Measurements from ENCODE around the gene PAFAH2.
A peak's percentile ranks its signal among the peaks of the same experiment; 100 is the strongest.

PAFAH2 gene

GRCh38 chr1:25997828-25998761 lies at the start of gene PAFAH2:
Gene PAFAH2, minus strand, starts transcription at chr1:25998063. Its CDS starts 7,247 bp downstream, at chr1:25990816.
- DNase-seq: peak; percentile 96

GRCh38 chr1:26047278-26047874 lies 49.5 kb upstream of the PAFAH2 start:
- DNase-seq: no peak

GRCh38 chr1:26046246-26047095 lies 48.6 kb upstream of the PAFAH2 start:
- no peak for DNase-seq

GRCh38 chr1:26045722-26046245 lies 47.9 kb upstream of the PAFAH2 start, which contains the start of gene SLC30A2:
Gene SLC30A2, minus strand, starts transcription at chr1:26046118. Its CDS starts 222 bp downstream, at chr1:26045896.
- no peak for DNase-seq

GRCh38 chr1:26044971-26045721 lies 47.3 kb upstream of the PAFAH2 start:
- DNase-seq: no peak

- no peak for DNase-seq
Observed at GRCh38 chr1:26044414-26044813, 46.6 kb upstream of the PAFAH2 start.

- DNase-seq: no peak
Observed at GRCh38 chr1:26043765-26044164, 45.9 kb upstream of the PAFAH2 start.

GRCh38 chr1:26041978-26042377 lies 44.1 kb upstream of the PAFAH2 start:
- DNase-seq: no peak

GRCh38 chr1:26041401-26041800 lies 43.5 kb upstream of the PAFAH2 start:
- no peak for DNase-seq

- DNase-seq: no peak
Observed at GRCh38 chr1:26038904-26039303, 41.0 kb upstream of the PAFAH2 start.

GRCh38 chr1:26038477-26038876 lies 40.6 kb upstream of the PAFAH2 start:
- no peak for DNase-seq

GRCh38 chr1:26037904-26038303 lies 40.0 kb upstream of the PAFAH2 start:
- no peak for DNase-seq

GRCh38 chr1:26036756-26037281 lies 39.0 kb upstream of the PAFAH2 start:
- DNase-seq: no peak

GRCh38 chr1:26035959-26036755 lies 38.3 kb upstream of the PAFAH2 start:
- DNase-seq: no peak

- peak; percentile 85 for DNase-seq
Observed at GRCh38 chr1:26035203-26035958, 37.5 kb upstream of the PAFAH2 start.

- no peak for DNase-seq
Observed at GRCh38 chr1:26034504-26035202, 36.8 kb upstream of the PAFAH2 start.

- no peak for DNase-seq
Observed at GRCh38 chr1:26032656-26033357, 34.9 kb upstream of the PAFAH2 start.

- DNase-seq: no peak
Observed at GRCh38 chr1:26031611-26032220, 33.9 kb upstream of the PAFAH2 start.

All from NCI-H1436 treated with DMSO at 0.1 percent for 48 hours (cell line).